ENCODE results near the gene PTPRM.

The PTPRM gene

DNA sequence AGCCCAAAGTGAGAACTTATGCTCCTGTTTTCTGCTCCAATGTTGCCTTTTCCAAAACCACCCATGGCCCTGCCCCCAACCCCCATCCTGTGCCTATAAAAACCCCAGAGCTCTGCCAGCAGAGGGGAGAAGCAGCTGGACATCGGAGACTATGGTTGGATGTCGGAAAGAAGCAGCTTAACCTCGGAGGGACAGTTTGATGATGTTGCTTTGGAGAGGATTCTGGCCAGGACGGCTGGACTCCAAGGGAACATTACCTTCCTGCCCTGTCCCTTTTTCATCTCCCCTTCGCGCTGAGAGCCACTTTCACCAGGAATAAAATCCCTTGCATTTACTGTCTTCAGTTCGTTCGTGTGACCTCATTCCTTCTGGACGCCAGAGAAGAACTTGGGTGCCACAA lies 158.4 kb downstream of the PTPRM start:
- TF ChIP-seq, protein P1, sequence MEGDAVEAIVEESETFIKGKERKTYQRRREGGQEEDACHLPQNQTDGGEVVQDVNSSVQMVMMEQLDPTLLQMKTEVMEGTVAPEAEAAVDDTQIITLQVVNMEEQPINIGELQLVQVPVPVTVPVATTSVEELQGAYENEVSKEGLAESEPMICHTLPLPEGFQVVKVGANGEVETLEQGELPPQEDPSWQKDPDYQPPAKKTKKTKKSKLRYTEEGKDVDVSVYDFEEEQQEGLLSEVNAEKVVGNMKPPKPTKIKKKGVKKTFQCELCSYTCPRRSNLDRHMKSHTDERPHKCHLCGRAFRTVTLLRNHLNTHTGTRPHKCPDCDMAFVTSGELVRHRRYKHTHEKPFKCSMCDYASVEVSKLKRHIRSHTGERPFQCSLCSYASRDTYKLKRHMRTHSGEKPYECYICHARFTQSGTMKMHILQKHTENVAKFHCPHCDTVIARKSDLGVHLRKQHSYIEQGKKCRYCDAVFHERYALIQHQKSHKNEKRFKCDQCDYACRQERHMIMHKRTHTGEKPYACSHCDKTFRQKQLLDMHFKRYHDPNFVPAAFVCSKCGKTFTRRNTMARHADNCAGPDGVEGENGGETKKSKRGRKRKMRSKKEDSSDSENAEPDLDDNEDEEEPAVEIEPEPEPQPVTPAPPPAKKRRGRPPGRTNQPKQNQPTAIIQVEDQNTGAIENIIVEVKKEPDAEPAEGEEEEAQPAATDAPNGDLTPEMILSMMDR (conservative IDR thresholded peaks at IDR 0.05; ENCODE audit: low read depth, low read length), result no peak

DNA sequence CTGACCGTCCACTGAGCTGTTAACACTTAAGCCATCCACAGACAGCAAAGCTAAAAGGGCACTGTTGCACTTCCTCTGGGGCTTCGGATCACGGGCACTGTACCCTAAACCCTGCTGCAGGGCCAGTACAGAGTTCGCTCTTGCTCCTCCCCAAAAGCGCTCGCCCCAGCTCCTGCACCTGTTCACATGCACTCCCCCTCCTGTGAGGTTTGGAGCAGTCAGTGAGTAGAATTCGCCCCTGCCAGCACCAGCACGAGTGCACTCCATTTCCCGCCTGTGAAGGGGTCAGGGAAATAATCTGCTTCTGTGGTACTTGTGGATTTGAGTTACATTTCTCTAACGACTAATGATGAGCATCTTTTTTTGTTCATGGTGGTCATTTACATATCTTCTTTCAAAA lies 158.8 kb downstream of the PTPRM start:
- TF ChIP-seq, protein P1 (conservative IDR thresholded peaks at IDR 0.05; ENCODE audit: low read depth, low read length), result no peak
- no peak overlapping the region for H3K4me3 ChIP-seq (ENCODE audit: low read depth, low read length)
- DNase-seq (ENCODE audit: low read depth), result no peak

More for the DNA sequence above, 158.4 kb downstream of the PTPRM start:
- no peak overlapping the region for H3K4me3 ChIP-seq (ENCODE audit: low read depth, low read length)
- no peak for DNase-seq (ENCODE audit: low read depth)

DNA sequence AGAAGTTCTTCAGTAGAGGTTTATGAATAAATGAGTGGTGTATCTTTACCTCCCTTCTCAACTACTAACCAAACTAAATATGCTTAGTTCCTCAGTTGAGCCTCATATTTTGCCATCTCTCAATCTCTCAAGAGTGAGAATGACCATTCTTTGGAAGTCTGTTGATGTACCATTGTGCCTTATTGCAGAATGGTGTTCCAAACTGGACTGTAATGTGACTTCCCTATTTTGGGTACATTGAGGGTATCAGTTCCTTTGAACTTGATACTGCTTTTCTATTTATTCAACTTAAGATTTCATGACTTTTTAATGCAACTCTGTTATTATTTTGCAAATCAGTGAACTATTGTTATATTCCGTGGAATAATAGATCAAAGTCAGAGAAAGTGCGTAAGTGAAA lies 159.4 kb downstream of the PTPRM start:
- H3K4me3 ChIP-seq (ENCODE audit: low read depth, low read length), result no peak overlapping the region
- TF ChIP-seq, protein P1 (conservative IDR thresholded peaks at IDR 0.05; ENCODE audit: low read depth, low read length), result no peak
- DNase-seq (ENCODE audit: low read depth), result no peak

- TF ChIP-seq, protein P1 (conservative IDR thresholded peaks at IDR 0.05; ENCODE audit: low read depth, low read length), result no peak
- no peak overlapping the region for H3K4me3 ChIP-seq (ENCODE audit: low read depth, low read length)
- DNase-seq (ENCODE audit: low read depth), result no peak
Measured at GRCh38 chr18:7727361-7728076, 160.4 kb downstream of the PTPRM start.

GRCh38 chr18:7728297-7728696 lies 161.2 kb downstream of the PTPRM start:
- no peak overlapping the region for H3K4me3 ChIP-seq (ENCODE audit: low read depth, low read length)
- no peak for DNase-seq (ENCODE audit: low read depth)
- TF ChIP-seq, protein P1 (conservative IDR thresholded peaks at IDR 0.05; ENCODE audit: low read depth, low read length), result no peak

DNA sequence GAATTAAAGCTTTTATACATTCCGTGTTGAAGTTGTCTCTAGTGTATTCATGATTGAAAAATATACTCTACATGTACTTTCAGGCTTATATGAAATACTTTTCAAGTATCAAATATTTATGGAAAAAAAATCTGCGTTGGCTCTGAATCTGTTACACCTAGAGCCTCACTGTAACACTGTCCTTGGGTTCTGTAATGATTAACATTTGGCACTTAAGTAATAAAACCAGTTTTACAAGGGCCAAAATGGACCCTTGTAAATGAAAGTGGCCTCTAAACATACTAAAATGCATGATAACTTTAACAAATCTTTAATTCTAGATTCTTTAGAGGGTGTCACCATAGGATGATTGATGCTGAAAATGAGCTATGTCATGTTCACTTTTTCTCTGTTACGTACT lies 162.8 kb downstream of the PTPRM start:
- no peak overlapping the region for H3K4me3 ChIP-seq (ENCODE audit: low read depth, low read length)
- TF ChIP-seq, protein P1 (conservative IDR thresholded peaks at IDR 0.05; ENCODE audit: low read depth, low read length), result no peak
- DNase-seq (ENCODE audit: low read depth), result no peak

DNA sequence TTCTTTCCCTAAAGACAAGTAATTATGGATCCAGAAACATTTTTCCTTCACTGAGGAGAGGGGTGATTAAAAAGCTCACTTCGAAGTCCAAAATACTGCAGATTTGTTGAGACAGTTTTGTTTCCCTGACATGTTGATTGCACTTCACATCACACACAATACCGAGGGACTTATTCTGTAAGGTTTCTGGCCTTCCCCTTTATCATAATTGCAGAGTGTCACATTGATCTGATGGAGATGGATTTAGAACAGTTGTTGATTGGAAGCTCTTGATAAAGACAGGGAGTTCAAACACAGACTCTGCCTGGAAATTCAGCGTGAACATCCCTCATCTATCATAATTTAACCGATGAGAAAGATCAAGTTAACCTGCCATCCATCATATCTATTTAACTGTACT lies 163.6 kb downstream of the PTPRM start:
- H3K4me3 ChIP-seq (ENCODE audit: low read depth, low read length), result no peak overlapping the region
- no peak for DNase-seq (ENCODE audit: low read depth)
- TF ChIP-seq, protein P1 (conservative IDR thresholded peaks at IDR 0.05; ENCODE audit: low read depth, low read length), result no peak

All from choroid plexus epithelial cell (primary cell).